ENCODE measurements around the gene CCNG2.

The CCNG2 gene

DNA sequence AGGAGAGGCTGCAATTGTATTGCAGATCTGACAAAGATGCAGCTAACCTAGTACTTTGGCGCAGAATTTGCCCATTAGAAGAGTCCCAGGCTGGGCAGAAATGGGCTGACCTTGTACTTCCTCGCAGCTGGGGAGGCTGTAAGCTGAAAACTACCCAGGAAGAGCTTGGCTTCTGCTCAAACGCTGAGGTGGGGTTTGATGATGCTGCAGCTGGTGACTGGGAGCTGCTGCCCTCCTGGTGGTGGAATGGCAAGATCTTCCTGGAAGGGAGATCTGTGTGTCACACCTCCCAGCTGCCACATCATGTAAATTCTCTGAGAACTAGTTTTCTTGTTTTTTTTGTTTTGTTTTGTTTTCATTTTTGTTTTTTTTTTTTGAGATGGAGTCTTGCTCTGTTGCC, 17.4 kb downstream of the CCNG2 start:
- H3K4me3 ChIP-seq (ENCODE audit: low read depth, low read length): no peak overlapping the region

DNA sequence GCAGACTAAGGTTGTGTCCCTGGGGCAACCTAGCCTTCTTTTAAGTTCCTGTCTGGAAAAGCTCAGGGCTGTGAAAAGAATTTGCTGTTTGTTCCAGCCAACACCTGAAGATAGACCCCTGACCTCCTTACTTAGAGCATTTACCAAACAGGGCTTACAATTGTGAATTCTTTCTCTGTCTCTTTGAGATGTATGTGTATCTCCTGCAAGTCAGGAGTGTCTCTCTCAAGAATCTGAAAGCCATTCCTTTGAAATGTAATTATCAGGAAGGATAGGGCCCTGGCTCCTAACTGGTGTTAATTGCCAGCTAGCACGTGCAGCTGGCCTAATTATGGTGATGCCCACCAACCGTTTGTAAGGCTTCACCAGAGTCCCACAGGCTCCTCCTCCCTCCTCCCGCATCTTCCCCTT, 18.2 kb downstream of the CCNG2 start:
- no peak overlapping the region for H3K4me3 ChIP-seq (ENCODE audit: low read depth, low read length)

DNA sequence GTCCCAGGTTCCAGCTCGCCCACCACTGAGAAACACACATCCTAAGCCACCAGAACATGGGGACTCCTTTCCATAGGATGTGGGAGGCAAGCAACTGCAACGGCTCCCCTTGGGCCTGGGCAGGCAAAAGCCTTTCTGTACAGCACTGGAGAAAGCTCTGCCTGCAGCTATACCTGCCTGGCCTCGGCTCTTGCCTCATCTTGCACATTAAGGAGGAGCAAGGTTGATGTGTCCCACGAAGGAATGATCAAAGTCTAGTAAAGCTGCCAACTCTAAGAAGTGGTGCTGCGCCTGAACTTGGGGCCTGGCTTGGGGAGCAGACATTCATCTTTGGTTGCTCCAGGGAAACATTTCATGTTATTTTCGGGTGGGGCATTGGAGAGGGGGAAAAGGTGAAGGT, 19.6 kb downstream of the CCNG2 start:
- no peak overlapping the region for H3K4me3 ChIP-seq (ENCODE audit: low read depth, low read length)

DNA sequence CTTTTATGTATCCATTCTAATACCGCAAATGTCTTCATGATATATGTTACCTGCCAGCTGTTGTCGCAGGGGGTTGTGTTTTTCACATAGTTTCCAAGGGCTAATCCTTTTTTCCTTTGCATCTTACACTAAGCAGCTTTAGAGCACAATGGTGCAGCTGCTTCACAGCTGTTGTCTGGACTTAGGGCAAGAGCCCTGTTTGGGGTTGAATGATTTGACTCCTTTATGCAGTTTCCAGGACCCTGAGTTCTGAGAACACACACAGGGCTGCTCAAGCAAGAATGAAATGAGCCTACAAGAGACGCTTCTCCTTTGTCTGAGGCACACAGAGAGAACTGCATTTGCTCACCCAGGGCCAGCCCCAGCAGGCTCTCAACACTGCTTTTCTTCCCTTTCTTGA, 20.2 kb downstream of the CCNG2 start:
- H3K4me3 ChIP-seq (ENCODE audit: low read depth, low read length): no peak overlapping the region

DNA sequence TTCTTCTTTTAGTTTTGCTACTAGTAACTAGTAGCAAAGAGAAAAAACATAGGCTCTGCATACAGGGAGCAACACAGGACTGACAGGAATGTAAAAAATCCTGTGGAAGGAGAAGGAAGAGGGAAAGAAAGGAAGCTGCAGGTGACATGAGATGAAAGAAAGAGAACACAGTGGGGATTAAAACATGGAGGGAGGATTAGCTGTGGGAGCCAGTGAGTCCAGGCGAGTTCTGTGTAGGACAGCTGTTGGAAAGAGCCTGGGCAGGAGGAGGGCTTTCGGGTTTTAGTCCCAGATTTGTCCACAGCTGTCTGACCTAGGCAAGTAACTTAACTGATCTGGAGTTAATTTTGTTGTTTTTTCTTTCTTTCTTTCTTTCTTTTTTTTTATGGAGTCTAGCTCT, 21.6 kb downstream of the CCNG2 start:
- no peak overlapping the region for H3K4me3 ChIP-seq (ENCODE audit: low read depth, low read length)

DNA sequence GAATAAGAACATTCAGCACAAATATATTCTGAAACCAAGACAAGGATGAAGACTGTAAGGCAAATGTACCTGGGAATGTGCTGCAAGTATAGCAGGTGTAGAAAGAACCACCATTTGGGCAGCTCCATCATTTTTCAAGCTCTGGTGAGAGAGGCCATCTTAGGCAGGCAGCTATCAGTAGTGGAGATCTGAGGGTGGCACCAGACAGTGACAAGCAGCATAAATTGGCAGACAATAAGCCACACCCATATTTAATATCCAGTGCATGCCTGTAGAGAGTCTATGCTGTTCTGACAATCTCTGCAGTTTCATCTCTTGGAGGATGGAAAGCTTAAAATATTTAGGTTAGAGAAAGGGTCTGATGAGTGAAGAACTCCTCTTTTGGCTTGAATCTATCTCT, 22.5 kb downstream of the CCNG2 start:
- no peak overlapping the region for H3K4me3 ChIP-seq (ENCODE audit: low read depth, low read length)

DNA sequence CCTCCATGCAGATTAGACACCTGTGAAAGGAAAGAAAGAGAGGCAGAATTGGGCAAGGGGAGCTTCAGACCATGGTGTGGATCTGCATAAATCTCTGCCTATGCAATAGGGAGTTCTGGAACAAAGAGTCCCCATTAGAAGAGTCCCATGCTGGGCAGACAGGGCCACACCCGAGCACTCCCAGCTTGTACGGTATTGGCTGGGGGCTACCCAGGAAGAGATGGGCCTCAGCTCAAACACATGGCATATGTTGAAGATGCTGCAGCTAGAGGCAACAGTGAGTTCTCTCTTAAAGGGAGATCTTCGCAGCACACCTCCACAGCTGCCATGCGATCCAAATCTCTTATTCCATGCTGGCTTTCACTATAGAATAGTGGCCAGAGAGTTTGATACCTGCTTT, 24.7 kb downstream of the CCNG2 start:
- no peak overlapping the region for H3K4me3 ChIP-seq (ENCODE audit: low read depth, low read length)

DNA sequence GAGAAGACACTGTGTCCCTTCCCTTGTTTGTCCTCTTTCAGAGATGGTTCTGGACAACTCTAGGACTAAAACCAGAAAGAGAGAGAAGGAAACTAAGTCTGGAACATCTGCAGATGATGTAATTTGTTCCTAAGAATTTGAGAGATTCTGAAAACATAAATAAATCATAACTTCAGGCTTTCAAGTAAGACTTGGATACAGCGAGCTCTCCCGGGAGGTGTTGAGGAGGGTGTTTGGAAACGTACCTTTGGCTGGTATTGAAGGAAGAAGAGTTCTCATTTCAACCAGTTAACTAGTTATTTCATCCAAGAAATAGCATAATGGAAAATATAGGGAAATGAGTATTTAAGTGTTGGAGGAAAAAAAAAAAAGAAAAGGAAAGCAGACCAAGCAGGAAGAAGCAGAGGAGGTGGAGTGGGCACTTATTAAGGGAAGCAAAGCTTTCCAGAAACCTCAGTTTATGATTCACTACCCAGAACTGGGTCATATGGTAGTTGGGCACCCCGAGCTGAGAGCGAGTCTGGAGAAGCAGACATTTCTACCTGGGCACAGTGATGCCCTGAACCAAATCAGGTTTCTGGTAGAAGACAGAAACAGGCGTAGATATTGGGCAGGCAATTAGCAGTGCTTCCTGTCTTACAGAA, 26.9 kb downstream of the CCNG2 start:
- H3K4me3 ChIP-seq (ENCODE audit: low read depth, low read length): no peak overlapping the region

DNA sequence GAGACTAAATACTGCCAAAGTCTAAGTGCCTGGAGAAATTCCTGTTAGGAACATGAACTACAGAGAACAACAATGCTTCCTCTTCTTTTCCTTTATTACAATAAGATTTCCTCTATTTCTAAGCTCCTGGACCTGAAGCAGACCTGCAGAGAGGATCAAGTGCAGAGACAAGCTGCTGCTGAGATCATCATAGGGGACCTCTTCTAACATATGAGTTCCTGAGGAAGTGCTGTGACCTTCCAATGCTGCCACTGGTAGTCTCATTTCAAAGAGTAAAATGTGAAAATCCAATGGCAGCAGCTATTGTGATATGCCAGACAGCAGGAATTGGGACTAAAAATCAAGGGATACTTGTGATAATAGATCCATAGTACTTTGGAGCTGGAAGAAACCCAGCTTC, 28.0 kb downstream of the CCNG2 start:
- H3K4me3 ChIP-seq (ENCODE audit: low read depth, low read length): no peak overlapping the region

DNA sequence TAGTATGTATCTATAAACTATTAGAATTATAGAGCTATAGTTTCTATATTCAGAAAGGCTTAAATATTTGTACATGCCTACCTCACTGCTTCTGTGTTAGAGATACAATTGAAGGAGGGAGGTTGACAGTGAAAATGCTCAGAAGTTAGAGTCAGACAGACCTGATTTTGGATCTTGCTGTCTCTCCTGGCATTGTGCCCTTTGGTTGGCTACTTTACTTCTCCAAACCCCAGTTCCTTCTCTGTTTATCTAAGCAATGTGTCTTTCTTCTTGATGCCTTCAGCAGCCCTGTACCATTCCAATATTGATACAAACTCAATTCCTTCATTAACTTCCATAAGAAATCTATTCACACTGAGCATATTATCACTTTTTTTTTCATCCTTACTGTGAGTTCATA, 28.7 kb downstream of the CCNG2 start:
- no peak overlapping the region for H3K4me3 ChIP-seq (ENCODE audit: low read depth, low read length)

DNA sequence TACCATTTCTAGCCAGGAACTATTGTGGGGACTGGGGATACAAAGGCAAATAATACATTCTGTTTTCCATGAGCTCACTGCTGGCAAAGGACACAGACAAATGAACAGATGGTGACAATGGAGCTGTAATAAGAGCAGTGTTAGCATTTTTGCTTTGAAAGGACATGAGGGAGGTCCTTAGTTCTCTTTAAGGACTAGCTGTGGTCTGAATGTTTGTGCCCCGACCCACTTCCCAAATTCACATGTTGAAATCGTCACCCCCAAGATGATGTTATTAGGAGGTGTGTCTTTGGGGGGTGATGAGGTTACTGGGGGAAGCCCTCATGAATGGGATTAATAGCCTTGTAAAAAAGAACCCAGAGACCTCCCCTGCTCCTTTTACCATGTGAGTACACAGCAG, 30.3 kb downstream of the CCNG2 start:
- no peak overlapping the region for H3K4me3 ChIP-seq (ENCODE audit: low read depth, low read length)

DNA sequence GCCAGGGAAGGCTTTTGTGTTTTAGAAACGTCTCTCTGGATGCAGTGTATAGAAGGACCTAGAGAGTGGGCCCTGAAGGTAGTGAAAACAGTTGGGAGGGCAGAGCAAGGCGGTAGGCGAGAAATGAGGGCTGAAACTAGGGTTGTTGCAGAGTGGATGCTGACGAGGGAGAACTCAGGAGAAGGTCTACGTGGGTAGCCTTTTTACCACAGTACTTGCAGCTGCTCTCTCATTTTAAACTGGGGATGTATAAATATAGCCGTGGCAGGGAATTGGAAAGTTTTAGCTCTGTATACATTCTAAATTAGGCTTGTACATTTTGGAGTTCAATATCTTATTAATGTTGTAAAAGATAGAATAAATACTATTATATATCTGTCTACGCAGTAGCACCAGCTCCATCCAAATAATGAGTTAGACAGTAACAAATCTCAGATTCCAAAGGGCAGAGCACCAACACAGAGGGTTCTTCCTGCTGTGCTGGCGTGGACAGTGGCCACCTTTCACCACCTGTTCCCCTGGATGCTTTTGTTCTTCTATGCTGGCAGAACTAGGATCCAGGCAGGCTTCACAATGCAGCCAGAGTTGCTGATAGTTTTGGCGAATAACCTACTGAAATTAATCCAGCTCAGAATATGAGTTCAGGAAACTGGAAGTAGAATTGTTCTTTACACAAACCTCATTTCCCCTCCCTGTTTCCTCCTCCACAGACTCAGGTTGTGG, 31.7 kb downstream of the CCNG2 start:
- H3K4me3 ChIP-seq (ENCODE audit: low read depth, low read length): no peak overlapping the region

DNA sequence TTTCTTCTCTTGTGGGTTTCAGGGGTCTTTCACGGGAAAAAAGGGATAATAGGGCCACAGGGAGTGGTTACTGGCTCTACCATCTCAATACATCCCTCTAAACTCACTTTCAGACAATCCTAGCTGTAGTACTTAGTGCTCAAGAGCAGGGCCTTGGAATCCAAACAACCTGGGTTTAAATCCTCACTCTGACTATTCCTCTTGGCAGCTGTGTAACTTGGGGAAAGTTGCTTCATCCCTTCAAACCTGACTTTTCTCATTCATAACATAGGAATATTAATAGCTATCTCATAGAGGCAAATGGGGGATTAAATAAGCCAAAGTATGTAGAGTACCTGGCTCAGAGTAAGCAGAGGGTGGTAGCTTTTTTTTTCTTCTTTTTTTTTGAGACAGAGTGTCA, 32.4 kb downstream of the CCNG2 start:
- no peak overlapping the region for H3K4me3 ChIP-seq (ENCODE audit: low read depth, low read length)

DNA sequence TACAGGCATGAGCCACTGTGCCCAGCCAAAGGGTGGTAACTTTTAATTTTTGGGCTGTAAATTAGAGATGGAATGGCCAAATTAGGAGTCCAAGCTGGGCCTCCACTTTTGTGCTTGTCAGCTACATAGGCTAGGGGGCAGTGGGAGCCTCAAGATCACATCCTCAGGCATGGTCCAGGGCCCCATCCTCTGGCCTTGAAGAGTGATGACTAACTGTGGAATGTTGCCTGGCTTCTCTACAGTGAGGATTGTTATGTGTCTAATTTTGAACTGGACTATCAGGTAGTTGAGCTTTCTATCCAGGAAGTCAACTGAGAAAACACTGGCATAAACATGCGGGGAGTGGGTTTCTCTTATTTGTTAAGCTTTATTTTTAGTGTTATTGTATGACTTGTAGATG, 33.0 kb downstream of the CCNG2 start:
- no peak overlapping the region for H3K4me3 ChIP-seq (ENCODE audit: low read depth, low read length)

DNA sequence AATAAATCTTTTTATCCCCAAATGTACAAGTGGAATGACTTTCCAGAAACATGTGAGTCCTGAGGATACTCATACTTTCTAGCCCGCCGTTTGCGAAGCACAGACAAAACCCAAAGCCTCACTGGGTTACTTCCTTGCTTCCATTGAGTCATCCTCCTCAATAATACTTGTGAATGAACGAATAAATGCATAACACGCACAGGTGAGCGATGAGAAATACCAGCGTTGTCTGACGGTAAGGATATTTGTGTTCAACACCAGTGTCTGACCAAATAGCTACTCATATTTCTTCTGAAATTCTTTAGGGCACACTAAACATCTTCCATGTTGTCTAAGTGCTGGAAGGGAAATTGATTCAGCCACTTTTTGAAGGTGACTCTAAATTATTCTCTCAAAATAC, 36.0 kb downstream of the CCNG2 start:
- no peak overlapping the region for H3K4me3 ChIP-seq (ENCODE audit: low read depth, low read length)

DNA sequence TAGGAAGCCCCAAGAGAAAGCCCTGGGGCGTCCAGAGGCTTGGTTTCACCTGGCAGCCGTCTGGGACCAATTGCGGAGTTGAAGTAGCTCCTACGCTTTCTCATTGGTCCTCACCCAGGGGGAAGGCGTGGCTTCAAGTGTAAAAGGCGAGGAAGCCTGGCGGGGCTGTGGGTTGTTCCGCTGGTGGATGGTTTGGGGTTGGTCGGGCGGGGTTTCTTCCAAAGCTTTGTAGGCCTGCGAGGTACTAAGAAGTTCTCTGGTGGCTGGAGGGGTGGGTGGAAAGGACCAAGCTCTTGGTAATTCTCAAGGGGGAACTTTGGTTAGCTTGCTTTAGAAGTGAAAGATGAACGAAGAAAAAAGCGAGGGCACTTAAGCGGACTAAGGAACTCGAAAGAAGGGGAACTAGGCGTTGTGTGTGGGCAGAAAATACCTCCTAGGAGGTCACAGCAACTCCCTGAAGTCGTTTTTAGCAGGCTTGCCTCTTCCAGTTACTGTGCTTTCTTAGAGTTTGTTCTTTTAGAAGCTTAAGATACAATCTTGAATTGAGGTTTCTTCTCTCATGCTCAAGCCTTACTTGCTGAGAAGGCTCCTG, 36.6 kb downstream of the CCNG2 start:
- no peak overlapping the region for H3K4me3 ChIP-seq (ENCODE audit: low read depth, low read length)

DNA sequence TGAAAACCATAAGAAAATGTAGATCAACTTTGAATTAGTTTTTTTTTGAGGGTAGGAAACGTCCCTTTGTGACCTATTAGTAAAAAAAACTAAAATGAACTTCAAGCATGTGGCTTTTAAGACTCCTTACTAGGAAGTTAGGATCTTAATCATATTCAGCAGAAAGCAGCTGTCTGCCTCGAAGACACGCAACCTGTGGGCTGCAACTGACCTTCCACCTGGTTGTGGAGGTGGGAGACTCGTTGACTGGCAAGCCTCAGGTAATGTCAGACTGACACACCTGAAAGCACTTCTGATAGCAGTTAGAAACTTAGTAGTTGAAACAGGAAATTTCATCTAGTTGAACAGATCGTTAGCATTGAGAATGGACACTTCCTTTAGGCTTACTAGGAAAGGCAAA, 37.4 kb downstream of the CCNG2 start:
- H3K4me3 ChIP-seq (ENCODE audit: low read depth, low read length): no peak overlapping the region

DNA sequence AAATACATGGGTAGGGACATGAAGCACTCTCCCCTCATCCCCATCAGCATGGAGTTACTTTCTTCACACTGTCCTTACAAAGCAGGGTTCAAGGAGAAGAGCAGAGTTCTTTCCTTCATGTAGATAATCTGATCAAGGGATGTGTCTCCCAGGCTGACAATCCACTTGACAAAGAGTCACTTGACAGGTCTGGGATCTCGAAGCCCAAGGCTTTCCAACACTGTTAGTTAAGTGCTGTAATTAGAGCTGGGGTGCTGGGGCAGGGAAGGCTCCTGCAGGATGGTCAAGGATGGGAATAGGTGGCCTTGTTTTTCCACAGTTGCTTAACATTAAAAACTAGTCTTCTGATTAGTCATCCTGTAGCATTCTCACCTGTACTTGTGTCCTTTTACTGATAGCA, 38.0 kb downstream of the CCNG2 start:
- no peak overlapping the region for H3K4me3 ChIP-seq (ENCODE audit: low read depth, low read length)

DNA sequence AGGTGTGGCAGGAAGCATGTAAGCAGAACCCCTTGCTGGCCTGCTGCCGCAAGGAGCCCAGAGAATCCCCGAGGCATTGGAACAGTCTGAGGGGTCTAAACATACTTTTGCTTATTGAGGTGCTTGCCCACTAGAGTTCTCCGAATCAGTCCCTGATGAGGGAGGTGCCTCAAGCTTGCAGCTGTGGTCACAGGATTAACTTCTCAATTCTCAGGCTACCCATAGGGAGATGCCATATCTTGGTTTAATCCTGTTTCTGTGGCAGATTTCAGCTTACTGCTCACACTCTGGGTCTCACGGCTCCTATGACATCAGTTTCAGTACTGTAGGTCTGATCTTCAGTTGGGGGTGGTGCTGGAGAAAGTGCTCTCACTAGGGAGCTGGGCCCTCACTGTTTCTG, 39.9 kb downstream of the CCNG2 start:
- H3K4me3 ChIP-seq (ENCODE audit: low read depth, low read length): no peak overlapping the region

DNA sequence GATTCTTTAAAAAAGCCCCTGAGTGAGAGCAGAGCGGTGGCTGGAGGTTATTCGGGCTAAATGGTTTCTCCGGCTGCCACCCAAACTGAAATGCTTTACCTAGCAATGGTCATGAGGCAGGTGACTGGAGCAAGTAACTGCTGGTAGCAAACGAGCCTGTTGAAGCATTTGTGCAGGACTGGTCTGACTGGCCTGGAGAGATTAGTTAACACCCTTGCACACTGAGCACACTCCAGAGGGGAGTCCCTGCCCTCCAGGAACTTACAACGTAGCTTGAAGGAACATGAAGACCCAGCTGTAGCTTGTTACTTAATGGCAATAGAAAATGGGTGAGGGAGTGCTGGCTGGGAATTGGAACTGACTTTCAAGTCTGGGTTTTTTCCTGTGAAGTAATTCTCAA, 40.4 kb downstream of the CCNG2 start:
- H3K4me3 ChIP-seq (ENCODE audit: low read depth, low read length): no peak overlapping the region

DNA sequence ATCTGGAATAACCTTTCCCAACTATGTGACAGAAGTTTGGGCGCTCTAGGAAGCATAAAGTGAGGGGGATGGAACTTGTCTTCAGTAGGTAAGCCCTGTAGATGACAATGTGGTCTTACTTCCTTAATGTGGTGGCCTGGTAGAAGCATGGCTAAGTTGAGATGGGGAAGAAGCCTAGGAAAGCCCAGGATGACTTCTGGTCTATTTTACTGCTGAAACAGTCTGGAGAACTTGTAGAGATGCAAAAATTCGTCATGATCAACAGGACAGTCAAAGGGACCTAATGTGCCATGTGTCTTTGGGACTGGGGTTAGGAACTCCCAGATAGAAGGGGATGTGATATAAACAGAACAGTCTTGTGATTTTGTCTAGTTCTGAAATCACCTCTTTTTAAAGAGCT, 40.8 kb downstream of the CCNG2 start:
- no peak overlapping the region for H3K4me3 ChIP-seq (ENCODE audit: low read depth, low read length)

DNA sequence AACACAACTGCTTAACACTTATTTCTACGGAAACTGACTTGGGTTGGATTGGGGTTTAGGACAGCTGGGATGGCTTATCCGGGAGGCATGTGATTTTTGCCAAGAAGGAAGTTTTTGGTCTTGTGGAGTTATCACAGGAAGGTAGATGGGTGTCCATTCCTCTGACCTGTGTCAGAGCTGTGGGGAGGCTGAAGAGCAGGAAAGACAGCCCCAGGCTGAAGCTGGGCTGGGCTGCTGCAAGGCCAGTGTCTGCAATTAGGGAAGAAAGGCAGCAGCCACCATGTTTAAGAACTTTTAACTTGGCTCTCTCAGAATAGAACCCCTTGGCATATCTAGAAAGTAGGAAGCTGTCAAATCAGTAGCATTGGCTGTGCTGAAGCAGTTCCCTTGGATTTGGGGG, 42.3 kb downstream of the CCNG2 start:
- no peak overlapping the region for H3K4me3 ChIP-seq (ENCODE audit: low read depth, low read length)

DNA sequence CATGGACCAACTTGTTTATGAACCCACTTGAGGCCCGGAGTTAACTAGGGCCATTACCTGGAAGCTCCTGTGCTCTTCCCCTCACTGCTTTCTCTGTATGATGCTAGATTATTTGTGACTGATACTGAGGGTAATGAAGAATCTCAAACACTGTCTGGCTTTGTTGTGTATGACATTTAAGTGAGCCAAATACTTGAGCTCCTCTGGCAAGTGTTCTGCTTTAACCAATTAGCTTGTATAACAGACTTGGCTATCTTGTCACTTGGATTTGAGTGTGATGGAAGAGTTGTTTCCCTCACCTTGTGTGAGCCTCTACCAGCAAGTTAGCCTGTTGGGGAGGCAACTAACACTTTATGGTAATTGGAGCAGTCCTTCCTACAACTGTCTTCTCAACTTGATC, 42.7 kb downstream of the CCNG2 start:
- H3K4me3 ChIP-seq (ENCODE audit: low read depth, low read length): no peak overlapping the region
